Endothelial cell of umbilical vein (primary cell): Measurements from ENCODE around the gene TICAM1. TPM values are rescaled to one million over a fixed set of nuclear protein-coding genes. Genes with fewer than 3 reads are reported as not detected.

Source experiments
- BruUV-seq: library from RNA; stranded (reverse); fragments of 400-500 nt; replicated peaks from 2 replicates; lab custom pipeline; 2021; lab: Mats Ljungman, UMichigan
- CTCF ChIA-PET: fragments of 300-600, 350-600 bp; sonication (Branson Sonifier 250); formaldehyde crosslinking; loops from one replicate; lab custom pipeline; 2021; ENCODE audit warnings: antibody characterized with exemption, inconsistent platforms; lab: Charles Lee
- POLR2A ChIA-PET: fragments of 300-600, 350-600 bp; sonication (Branson Sonifier 250); formaldehyde crosslinking; loops from one replicate; lab custom pipeline; 2021; ENCODE audit warnings: antibody characterized with exemption, inconsistent platforms; lab: Charles Lee
- DNase-seq: peaks from one replicate; pipeline ENCODE4 v3.0.0-alpha.2; 2011; ENCODE audit warnings: low read depth, low spot score
- FAIRE-seq: peaks from 2 replicates; lab custom pipeline; 2011; peaks lifted over from hg19 to GRCh38; lab: Jason Lieb, UNC
- H2AFZ ChIP-seq: 2 replicates; pipeline ENCODE4 v1.6.0; 2012; ENCODE audit warnings: low read depth, low read length, control low read depth, inconsistent platforms
- H3K27ac ChIP-seq: 2 replicates; pipeline ENCODE4 v1.5.1; 2011; ENCODE audit warnings: low read depth, mild to moderate bottlenecking, control low read depth, low read length, moderate library complexity; ENCODE audit not compliant: insufficient read depth
- H3K27me3 ChIP-seq, 2 experiments: 2 replicates each; pipeline versions ENCODE4 v1.6.0 to v1.6.1; 2011; ENCODE audit warnings: low read length in 2 of 2, mixed read lengths in 1 of 2; ENCODE audit not compliant: control insufficient read depth in 2 of 2, insufficient read depth in 2 of 2
- H3K36me3 ChIP-seq, 2 experiments: 2 replicates in 1 of 2; 3 replicates in 1 of 2; pipeline ENCODE4 v1.5.1; 2011; ENCODE audit warnings: low read length in 2 of 2, mild to moderate bottlenecking in 1 of 2, moderate library complexity in 1 of 2; ENCODE audit not compliant: control insufficient read depth in 2 of 2, insufficient read depth in 2 of 2; ENCODE audit errors: extremely low read depth in 1 of 2
- H3K4me1 ChIP-seq: 3 replicates; pipeline ENCODE4 v1.5.1; 2011; ENCODE audit warnings: mild to moderate bottlenecking, low read length; ENCODE audit not compliant: control insufficient read depth, insufficient read depth; ENCODE audit errors: extremely low read depth
- H3K4me2 ChIP-seq: 2 replicates; pipeline ENCODE4 v1.6.1; 2011; ENCODE audit warnings: low read length, control low read depth, mixed read lengths; ENCODE audit not compliant: insufficient read depth
- H3K4me3 ChIP-seq, 3 experiments: fragments of 200-600 bp in 1 of 3; sonication (generic), shearing (Covaris generic) in 1 of 3; replicated peaks in 1 of 3; 2 replicates each; pipeline ENCODE4 v1.5.1; 2011 to 2016; ENCODE audit warnings: control low read depth in 3 of 3, low read length in 3 of 3, mild to moderate bottlenecking in 2 of 3, inconsistent platforms in 1 of 3, low read depth in 1 of 3, moderate library complexity in 1 of 3; ENCODE audit not compliant: insufficient read depth in 1 of 3
- H3K79me2 ChIP-seq: 2 replicates; pipeline ENCODE4 v1.6.0; 2012; ENCODE audit warnings: low read length, inconsistent platforms; ENCODE audit not compliant: control insufficient read depth, insufficient read depth
- H3K9ac ChIP-seq: replicated peaks from 2 replicates; pipeline ENCODE3; 2011; ENCODE audit warnings: low read length, control low read depth; ENCODE audit not compliant: insufficient read depth; ENCODE audit errors: extremely low read depth
- H3K9me1 ChIP-seq: replicated peaks from 3 replicates; pipeline ENCODE4 v1.6.0; 2011; ENCODE audit warnings: mild to moderate bottlenecking, low read length; ENCODE audit not compliant: control insufficient read depth, insufficient read depth; ENCODE audit errors: extremely low read depth
- H3K9me3 ChIP-seq: replicated peaks from 2 replicates; pipeline ENCODE4 v1.5.1; 2012; ENCODE audit warnings: low read length, inconsistent platforms; ENCODE audit not compliant: control insufficient read depth, insufficient read depth
- H4K20me1 ChIP-seq: replicated peaks from 2 replicates; pipeline ENCODE3; 2011; ENCODE audit warnings: mild to moderate bottlenecking, low read length; ENCODE audit not compliant: control insufficient read depth, insufficient read depth; ENCODE audit errors: extremely low read depth
- CTCF ChIP-seq, 2 donors: IDR thresholded peaks; 1 replicate in 1 of 2; 2 replicates in 1 of 2; pipeline ENCODE4 v1.5.1; 2011; ENCODE audit warnings: low read length in 2 of 2, mild to moderate bottlenecking in 2 of 2, moderate library complexity in 2 of 2, control low read depth in 1 of 2, inconsistent platforms in 1 of 2, low read depth in 1 of 2; ENCODE audit not compliant: insufficient read depth in 1 of 2; ENCODE audit errors: extremely low read depth in 1 of 2
- EZH2 ChIP-seq: IDR thresholded peaks from 2 replicates; pipeline ENCODE4 v1.6.1; 2012; ENCODE audit warnings: borderline replicate concordance, low read depth, mild to moderate bottlenecking, moderate library complexity, low read length, inconsistent platforms; ENCODE audit not compliant: severe bottlenecking
- FOS ChIP-seq: IDR thresholded peaks from 2 replicates; pipeline ENCODE4 v1.6.1; 2011; ENCODE audit warnings: mild to moderate bottlenecking, low read length, moderate library complexity, borderline replicate concordance; ENCODE audit not compliant: insufficient read depth
- GATA2 ChIP-seq: IDR thresholded peaks from 2 replicates; pipeline ENCODE4 v1.7.0; 2011; ENCODE audit warnings: low read depth, mild to moderate bottlenecking, moderate library complexity, mixed read lengths, low read length; ENCODE audit not compliant: insufficient read length, insufficient read depth
- JUN ChIP-seq: IDR thresholded peaks from 2 replicates; pipeline ENCODE4 v1.6.1; 2011; ENCODE audit warnings: borderline replicate concordance, low read depth; ENCODE audit not compliant: insufficient read length, insufficient read depth
- MAX ChIP-seq: IDR thresholded peaks from 2 replicates; pipeline ENCODE4 v1.6.1; 2011; ENCODE audit not compliant: insufficient read depth, insufficient read length
- MYC ChIP-seq: IDR thresholded peaks from one replicate; pipeline ENCODE4 v1.6.1; 2011; ENCODE audit warnings: mild to moderate bottlenecking, low read depth, low read length
- POLR2A ChIP-seq: IDR thresholded peaks from 2 replicates; pipeline ENCODE4 v1.6.1; 2012; ENCODE audit warnings: low read depth, mild to moderate bottlenecking, control low read depth, low read length
- POLR2AphosphoS5 ChIP-seq: IDR thresholded peaks from 2 replicates; pipeline ENCODE4 v1.6.1; 2012; ENCODE audit warnings: low read depth, mild to moderate bottlenecking, control low read depth, low read length, moderate library complexity; ENCODE audit not compliant: insufficient read depth
- dilution Hi-C: fragments of 300-500 bp; cut with MboI; formaldehyde crosslinking; loops from one replicate; pipeline ENCODE4 v1.15.0; 2019; ENCODE audit warnings: low sequenced_read_pairs; ENCODE audit not compliant: extremely low pct_ligation_motif_present
- intact Hi-C: fragments of 100-400 bp; cut with micrococcal nuclease; formaldehyde crosslinking; loops from one replicate; pipeline ENCODE4 v1.10.0; 2022
- polyA plus RNA-seq, 4 experiments: library from polyadenylated mRNA; depleted of rRNA in 3 of 4; stranded (reverse) in 3 of 4; unstranded in 1 of 4; fragments of >200 nt; gene quantifications; 2 replicates each; pipeline versions ENCODE4 v1.2.1 to v1.2.3, GENCODE V29; 2011 to 2012; ENCODE audit warnings: missing spikeins in 1 of 4
- total RNA-seq: library from RNA; stranded (reverse); gene quantifications from 2 replicates; pipeline ENCODE4 v1.2.3, GENCODE V29; 2021

Gene TICAM1
- total and polyA plus RNA-seq, 2 donors (not counting 3 experiments of a cell fraction or from before 2014, with no cell fraction given): 4.8 to 17.6 TPM

GRCh38 chr19:4795400-4795799 is 36.1 kb downstream of the TICAM1 start:
- dilution Hi-C loops: no loop called here
- DNase-seq (no peak), FAIRE-seq (no peak)
- intact Hi-C loops: no loop called here
- ChIA-PET POLR2A (no interaction called here), CTCF (interaction anchor here (1.7 kb wide), 1 partner anchor 56 kb away, joined by 3 read pairs; no protein-coding TSS in a partner anchor)
- no peak overlapping the region for H3K9ac ChIP-seq
- H3K4me2 ChIP-seq: no peak overlapping the region
- peaks cover 47% of the 10 kb centered on the region for H3K79me2 ChIP-seq
- no TSS peak for BruUV-seq
- H3K4me3 ChIP-seq: no peak overlapping the region
- H4K20me1 ChIP-seq: no peaks in the 10 kb centered on the region
- H3K9me3 ChIP-seq: no peaks in the 10 kb centered on the region
- H3K27me3 ChIP-seq: no peaks in the 10 kb centered on the region
- peaks cover 2 to 9% of the 10 kb centered on the region in 2 experiments for H3K36me3 ChIP-seq
- peaks cover 8% of the 10 kb centered on the region for H3K4me1 ChIP-seq
- H3K27ac ChIP-seq: no peak overlapping the region
- H3K9me1 ChIP-seq: no peaks in the 10 kb centered on the region
- no peak overlapping the region for H2AFZ ChIP-seq
- TF ChIP-seq POLR2AphosphoS5 (no peak), CTCF (IDR thresholded peaks at IDR 0.05; ENCODE audit: extremely low read depth in 1 of 2, insufficient read depth in 1 of 2, low read depth in 1 of 2, low read length in 2 of 2) (no peak), POLR2A (no peak), FOS (no peak), MYC (no peak), JUN (no peak), MAX (no peak), EZH2 (no peak), GATA2 (no peak)
